COR-L47 (cell line): ENCODE results near the gene ZBTB37.
"Not testable (repeated sequence)": the region's sequence is repeated elsewhere in the genome, so short reads cannot be mapped to it uniquely, and the experiment has no call there.

Source experiments
- DNase-seq: peaks from one replicate; lab custom pipeline; 2025; lab: John Stamatoyannopoulos, UW

Gene ZBTB37

GRCh38 chr1:173865468-173866164, 2.6 kb upstream of the ZBTB37 start:
- DNase-seq = no peak

- no peak for DNase-seq
Measured at GRCh38 chr1:173866413-173867115, 1.6 kb upstream of the ZBTB37 start.

- peak; percentile 55 for DNase-seq
Measured at GRCh38 chr1:173867141-173867752, 933 bp upstream of the ZBTB37 start.

DNA sequence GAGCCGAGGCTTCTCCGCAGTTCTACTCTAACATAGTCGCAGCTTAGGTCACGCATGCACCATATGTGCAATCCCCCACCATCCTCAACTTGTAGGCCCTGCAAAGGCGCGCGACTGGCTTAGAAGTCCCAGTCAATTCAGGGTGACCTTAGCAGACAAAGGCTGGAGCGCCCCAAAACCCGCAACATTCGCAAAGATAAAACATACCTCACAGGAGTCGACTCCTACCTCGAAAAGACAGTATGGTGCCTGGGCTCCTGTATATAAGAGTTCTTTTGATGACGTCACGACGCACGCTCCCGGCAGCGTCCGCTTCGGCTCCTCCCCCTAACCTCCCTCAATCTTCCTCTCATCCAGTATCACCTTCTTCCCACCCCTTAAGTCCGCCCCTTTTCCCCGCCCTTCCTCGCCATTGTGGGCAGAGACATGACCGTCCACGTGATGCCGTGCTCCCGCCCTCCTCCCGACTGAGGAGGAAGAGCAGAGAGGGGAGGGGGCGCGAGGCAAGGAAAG, 371 bp upstream of the ZBTB37 start, which contains the start of gene GAS5:
TSS of gene GAS5 (minus strand) at position 237 of the 513 bp plus-strand sequence.
- peak; percentile 98 for DNase-seq

DNA sequence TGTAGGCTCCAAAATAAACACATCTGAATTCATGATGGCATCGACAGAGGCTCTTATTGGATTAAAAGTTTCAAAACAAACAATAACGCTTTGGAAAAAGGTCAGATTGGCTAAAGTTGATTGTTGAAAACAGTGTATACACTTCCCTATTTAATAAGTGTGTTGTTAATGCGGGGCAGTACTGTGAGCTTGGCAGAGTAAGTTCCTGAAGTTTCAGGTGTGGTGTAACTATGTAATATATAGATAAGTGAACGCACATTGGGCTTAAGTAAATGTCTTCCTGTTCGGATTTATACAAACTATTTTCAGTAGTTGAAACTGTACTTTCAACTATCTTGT, 810 bp downstream of the ZBTB37 start:
- DNase-seq = no peak

GRCh38 chr1:173870252-173871075, 2.3 kb downstream of the ZBTB37 start:
- DNase-seq = no peak

- no peak for DNase-seq
Measured at GRCh38 chr1:173871091-173871490, 2.9 kb downstream of the ZBTB37 start.

GRCh38 chr1:173871500-173871899, 3.3 kb downstream of the ZBTB37 start:
- DNase-seq = no peak

GRCh38 chr1:173876732-173877131, 8.6 kb downstream of the ZBTB37 start:
- DNase-seq = no peak

GRCh38 chr1:173878251-173878650, 10.1 kb downstream of the ZBTB37 start:
- DNase-seq = no peak

- DNase-seq = not testable (repeated sequence)
Measured at GRCh38 chr1:173881117-173881516, 12.9 kb downstream of the ZBTB37 start.

DNA sequence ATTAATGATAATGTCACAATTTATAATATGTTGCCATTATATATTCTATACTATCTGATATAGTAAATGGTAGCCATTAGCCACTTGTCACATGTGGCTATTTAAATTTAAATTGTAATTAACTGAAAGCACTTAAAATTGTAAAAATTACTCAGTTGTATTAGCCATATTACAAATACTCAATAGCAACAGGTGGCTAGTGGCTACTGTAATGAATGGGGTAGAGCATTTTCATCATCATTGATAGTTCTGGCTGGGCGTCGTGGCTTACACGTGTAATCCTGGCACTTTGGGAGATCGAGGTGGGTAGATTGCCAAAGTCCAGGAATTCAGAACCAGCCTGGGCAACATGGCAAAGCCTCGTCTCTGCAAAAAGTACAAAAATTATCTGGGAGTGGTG, 16.5 kb downstream of the ZBTB37 start:
- DNase-seq = no peak

DNA sequence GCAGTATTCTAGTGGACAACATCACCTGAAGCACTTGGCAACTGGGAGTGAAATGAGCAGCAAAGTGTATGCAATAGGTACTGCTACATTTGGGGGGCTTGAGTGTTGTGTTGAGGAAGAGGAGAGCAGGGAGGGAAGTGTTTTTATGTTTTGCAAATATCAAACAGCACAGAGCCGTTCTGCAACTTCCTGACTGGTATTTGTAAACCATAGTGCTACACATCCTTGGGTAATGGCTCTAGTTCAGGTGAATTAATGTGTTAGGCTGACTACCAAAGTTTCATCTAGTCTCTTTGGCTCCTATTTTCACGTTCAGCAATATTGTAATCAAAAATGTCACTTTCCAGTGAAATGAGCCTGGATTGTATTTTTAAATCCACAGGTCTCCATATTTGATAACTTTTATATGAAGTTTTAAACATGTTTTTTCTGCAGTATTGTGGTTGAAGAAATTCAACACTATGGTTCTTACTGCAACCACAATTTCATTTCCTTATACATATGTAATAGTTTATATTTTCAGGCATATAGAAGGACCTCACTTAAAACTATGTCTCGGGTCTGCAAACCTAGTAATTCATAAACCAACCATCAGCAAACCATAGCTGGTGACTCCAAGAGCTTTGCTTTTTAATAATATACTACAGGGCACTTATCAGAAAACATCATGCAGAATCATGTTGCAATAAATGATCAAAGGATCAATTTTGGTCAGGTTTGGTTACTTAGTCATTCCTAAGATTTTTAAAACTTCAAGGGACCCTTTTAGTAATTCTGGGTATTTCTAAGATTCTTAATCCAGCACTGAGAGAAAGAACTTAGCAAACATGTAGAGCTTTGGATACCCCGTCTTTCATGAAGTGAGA, 18.8 kb downstream of the ZBTB37 start:
- no peak for DNase-seq

DNA sequence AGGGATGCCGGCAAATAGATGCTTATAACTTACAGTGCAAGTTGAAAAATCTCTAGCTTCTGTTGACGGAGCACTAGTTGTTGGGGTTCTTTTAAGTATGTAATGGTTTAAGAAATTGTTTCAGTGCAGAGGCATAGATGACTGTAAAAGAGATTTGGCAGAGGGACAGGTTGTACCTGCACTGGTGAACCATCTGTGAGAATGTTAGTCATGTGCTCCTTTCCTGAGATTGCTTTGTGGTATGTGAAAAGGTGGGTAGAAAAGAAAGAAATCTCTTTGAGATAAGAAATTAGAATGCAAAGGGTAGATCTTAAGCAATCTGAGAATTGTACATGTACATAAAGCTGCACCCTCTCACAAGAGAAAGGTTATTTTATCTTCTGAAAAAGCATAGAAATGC, 19.4 kb downstream of the ZBTB37 start:
- DNase-seq = no peak

GRCh38 chr1:173888749-173889148, 20.6 kb downstream of the ZBTB37 start:
- no peak for DNase-seq

DNA sequence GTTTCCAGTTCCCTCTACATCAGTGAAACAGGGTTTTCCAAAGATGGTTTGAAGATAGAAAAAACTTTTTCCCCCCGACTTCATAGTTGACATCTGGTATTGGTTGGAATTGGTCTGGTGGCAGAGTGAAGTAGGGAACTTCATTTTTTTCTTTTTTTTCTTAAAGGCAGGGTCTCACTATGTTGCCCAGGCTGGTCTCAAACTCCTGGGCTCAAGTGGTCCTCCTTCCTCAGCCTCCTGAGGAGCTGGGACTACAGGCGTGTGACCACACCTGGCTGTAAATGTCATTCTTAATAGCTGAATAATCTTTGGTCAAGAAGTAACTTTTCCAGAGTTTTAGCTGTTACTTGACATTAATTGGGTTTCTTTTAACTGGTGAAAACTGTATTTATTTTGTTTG, 21.7 kb downstream of the ZBTB37 start:
- no peak for DNase-seq

DNA sequence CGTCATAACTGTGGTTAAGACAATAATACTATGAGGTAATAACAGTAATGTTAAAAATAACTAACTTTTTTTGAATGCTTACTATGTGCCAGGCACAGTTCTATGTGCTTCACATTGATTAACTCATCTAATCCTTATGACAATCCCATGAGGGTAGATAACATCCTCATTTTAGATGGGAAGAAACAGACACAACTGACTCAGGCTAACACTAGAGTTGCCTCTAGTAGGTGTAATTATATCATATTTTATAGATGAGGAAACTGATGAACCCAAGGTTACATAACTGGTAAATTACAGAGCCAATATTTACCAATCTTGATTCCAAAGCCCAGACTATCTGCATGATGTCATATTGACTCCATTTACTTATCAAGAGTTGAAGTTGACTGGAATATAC, 25.4 kb downstream of the ZBTB37 start:
- DNase-seq = no peak

- DNase-seq = no peak
Measured at GRCh38 chr1:173894189-173894588, 26.0 kb downstream of the ZBTB37 start.

DNA sequence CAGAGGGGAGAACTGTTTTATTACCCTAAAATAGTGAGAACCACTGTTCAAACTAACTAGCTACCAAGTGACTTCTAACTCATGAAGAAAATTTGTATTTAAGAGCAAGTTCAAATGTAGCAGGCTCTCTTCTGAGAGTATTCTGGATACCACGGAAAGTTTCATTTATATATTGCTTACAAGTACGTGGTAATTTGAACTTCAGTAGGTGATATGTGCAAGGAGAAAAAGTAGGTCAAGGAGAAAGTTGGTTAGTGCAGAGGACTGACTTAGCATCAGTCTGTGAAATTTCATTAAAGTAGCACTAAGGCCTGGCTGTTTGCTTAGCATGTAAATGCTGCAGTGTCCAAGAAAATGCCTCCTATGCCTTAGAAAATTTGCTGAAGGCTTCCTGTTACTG, 32.2 kb downstream of the ZBTB37 start:
- no peak for DNase-seq

- DNase-seq = no peak
Measured at GRCh38 chr1:173900992-173901391, 32.8 kb downstream of the ZBTB37 start.

- DNase-seq = no peak
Measured at GRCh38 chr1:173903827-173904531, 35.8 kb downstream of the ZBTB37 start.
